Measurements from ENCODE around the gene TBX3.

TBX3 gene

DNA sequence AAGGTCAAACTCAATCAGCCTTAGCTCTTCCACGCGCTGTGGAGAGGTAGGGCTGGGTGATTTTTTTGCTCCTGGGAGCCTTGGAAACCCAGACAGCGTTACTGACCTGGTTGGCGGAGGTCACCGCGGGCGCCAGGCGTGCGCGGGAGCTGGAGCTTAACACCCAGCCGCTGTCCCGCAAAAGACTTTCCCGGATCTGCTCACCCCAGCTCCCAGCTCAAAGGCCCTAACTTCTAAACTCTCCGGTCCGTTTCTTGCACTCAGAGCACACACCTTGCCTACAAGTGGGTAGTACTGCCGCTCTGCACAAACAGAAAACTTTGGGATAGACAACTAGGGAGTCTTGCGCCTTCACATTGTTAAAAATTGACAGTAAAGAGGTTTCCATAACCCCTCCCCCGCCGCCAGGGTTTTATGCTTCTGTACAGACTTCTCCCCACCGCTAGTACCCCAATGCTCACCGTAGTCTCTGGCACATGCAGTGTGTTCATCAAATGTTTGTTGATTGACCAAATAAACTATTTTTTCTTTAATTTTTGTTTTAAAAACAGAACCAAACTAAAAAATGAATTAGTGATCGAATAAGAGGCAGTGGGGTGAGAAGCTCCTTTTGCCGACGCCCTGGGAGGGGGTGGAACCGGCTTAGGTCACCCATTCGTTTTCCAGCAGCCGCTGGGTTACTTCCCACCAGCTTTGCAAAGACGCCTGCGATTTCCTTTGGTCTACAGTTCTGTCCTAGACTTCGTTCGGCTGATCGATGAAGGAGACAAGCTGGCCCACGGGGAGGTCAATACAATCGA lies 12.7 kb upstream of the TBX3 start:
- no peak for DNase-seq

DNA sequence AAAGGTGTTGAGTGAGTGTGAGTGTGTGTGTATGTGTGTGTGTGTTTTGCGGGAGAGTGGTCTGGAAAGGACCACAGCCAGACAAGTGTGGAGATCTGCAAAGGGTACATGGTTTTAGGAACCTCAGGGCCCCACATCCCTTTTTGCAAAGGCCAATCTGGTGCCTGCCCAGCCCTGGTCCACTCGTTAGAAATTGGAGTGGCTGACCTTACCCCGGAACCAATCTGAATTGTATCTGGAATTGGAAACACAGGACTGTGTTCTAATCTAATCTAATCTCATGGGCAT lies 11.3 kb upstream of the TBX3 start:
- DNase-seq: no peak

DNA sequence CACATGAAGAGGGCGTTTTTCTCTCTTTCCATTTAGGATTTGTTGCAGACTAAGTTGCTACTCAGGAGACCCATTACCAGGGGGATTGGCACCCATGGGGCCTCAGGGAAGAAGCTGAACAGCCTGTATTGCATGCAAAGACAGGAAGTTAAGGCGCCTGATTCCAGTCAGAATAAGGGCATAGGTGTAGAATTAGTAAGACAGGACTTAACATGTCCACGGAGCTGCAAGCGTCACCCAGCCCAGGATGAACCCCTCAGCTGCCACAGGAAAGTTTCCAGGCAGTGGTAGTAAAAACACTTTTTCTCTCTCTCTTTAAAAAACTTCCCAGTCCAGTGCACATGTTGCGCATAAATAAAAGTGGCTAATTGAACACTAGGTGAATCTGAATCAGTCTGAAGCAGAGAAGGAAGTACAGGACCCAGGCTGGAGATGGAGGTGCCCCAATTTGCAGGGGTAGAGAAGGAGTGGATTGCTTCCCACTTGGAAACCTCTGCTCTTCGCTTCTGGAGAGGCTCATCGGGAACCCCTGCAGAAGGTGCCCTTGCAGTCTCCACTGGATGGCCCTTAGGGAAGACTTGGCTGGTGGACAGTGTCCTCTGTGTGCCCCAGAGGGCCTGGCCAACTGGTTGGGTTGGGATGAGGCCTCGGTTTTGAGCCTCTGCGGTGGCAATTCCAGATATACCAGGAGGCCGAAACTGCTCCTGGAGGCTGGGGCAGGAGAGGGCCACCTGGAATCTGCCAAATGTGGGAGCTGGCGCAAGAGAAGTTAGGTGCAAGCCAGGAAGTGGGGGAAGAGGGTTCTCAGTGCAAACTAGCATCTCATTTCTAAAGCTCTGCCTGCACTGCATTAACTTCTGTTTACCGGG lies 10.7 kb upstream of the TBX3 start:
- DNase-seq: no peak

- DNase-seq: no peak
Measured at GRCh38 chr12:114693532-114693931, 9.6 kb upstream of the TBX3 start.

- no peak for DNase-seq
Measured at GRCh38 chr12:114693059-114693531, 9.1 kb upstream of the TBX3 start.

DNA sequence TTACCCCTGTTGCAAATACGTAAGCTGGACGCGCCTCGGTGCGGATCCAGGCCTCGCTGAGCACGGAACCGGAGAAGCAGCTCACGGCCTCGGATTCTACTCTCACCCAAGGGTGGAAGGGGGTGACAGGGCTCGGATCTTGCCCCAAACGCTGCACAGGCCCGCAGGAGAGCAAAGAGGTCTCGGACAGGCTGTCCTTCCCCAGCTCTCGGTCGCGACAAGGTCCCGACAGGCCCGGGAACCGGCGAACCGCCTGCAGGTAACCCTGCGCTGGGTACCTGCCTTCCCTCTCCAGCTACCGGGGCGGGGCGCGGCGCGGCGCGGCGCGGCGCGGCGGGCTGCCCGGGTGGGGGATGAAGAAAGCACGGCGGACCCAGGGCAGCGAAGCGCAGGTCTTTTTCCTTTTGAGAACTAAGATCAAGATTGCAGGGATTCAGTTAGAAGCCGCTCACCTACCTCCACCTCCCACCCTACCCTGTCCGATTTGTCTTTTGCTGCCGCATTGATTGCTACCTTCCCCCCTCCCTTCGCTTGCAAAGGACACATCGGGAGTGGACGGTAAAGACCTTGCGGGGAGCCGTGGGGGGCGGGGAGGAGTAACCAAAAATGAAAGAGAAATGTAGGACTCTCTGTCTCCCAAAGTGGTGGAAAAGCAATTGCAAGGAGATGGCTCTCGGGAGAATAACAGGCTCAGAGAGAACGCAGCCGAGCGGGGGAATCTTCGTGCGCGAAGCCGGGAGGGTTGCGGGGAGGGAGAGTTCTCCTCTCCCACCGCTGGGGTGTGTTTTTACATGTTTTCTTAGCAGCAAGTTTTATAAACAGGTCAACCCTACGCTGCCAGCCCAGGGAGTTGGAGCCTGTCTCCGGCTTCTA lies 8.4 kb upstream of the TBX3 start:
- DNase-seq: no peak

DNA sequence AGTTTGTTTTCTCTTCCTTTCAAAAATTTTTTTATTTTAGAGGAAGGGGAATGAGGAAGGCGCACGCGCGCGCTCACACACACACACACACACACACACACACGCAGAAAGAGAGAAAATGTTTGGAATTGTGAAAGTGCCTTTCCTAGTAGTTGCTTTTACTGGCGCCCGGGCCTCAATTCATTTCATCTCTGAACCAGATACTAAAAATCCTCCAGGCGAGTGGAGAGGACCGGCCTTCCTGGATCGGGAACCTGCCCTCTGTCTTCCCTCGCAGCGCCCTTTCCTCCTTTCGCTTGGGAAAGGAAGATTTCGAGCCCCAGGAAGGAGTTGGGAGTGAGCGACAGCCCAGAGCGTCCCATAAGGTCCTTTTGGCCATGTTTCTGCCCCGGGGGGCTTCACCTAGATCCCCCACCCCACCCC lies 7.8 kb upstream of the TBX3 start:
- DNase-seq: no peak

- DNase-seq: no peak
Measured at GRCh38 chr12:114691196-114691595, 7.2 kb upstream of the TBX3 start.

DNA sequence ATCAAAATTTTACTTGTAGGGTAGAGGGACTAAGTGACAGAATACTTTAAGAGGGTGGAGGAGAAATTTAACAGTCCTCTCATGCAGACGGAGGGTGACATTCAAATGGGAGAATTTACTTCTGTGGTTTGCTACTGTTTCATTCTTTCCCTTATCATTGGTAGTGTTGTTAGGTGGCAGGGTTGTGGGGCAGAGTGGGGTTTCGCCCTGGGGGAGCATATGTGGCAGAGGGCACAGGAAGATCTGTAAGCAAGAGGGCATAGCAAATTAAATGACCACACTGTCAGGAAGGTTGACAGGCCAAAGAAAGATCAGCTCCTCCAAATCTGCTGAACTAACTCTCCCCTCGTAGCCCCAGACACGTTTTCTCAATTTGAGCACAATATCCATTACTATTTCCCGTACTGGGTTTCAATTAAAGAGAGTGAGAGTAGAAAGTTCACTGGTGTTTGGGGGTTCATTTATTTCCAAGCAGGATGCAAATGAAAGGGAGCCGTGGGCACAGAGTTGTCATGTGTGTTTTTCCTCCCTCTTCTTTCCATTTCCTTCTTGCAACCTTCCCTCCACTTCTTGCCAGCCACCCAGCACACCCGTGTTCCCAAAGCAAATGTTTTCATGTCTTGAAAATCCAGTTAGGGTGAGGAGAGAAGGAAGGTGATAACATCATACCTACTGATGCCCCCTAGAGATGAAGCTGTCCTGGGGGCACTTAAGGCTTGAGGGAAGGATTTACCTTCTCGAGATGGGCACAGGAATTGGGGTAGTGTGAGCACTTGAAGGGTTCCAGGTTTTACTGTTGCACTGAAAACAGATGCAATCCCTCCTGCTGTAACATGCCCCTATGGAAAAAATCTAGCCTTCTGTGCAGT lies 6.5 kb upstream of the TBX3 start:
- DNase-seq: no peak

DNA sequence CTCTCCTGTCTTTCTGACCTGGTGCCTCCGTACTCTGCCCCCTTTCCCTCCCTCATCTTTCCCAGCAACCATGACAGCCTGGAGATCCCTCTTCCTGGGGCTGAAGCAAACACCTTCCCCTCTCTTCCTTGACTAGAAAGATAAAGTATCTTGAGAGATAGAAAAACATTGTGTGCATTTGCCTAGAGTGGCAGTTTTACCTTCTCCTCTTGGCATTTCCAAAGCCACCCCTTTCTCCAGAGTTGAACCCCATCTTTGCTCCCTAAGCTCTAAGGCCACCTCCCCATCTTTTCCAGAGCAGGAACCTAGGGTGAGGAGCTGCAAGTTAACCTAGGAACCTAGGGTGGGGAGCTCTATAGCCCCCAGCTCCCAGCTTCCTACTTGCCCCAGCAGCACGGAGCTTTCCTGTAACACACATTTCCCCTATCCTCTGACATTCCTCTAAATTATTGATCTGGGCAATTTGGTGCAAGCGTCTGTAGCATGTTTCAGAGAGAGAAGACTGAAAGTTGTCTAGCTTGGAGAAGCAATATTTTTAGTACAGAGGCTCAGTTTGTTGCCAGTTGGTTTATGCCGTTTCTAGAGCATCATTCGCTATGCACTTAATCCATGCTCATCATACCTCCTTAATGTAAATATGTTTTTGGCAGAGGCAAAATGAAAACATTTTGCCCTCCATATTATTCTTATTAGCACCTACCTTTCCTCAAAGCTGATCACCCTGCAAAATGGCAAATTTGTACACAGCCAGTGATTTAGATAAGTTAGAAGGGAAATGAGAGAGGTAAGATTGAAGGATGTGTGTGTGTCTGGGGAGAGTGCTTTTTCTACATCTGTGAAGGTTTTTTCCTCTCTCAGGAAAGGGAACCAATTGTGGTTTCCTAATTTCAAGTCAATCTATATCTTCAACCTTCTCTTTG lies 5.4 kb upstream of the TBX3 start:
- no peak for DNase-seq

GRCh38 chr12:114688256-114688845 lies 4.4 kb upstream of the TBX3 start:
- no peak for DNase-seq

DNA sequence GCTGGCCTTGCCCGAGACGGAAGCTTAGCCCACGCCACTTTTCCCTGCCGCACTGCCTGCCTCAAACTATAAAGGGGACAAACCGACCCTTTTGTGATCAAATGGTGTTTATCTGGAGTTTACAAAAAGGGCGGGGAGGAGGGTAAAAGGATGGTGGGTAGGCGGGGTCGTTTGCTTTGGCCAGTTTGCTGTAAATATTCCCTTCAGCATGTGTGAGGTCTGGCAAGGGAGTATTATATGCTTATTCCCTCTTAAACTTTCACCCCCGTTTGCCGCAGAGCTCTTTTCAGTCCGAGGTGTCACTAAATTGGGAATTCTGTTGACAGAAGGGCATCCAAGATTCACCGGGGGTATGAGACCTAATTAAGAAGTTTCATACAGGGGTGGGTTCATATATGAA lies 3.8 kb upstream of the TBX3 start:
- no peak for DNase-seq

GRCh38 chr12:114686773-114687500 lies 3.0 kb upstream of the TBX3 start:
- no peak for DNase-seq

- no peak for DNase-seq
Measured at GRCh38 chr12:114686426-114686772, 2.4 kb upstream of the TBX3 start.

GRCh38 chr12:114685869-114686268 lies 1.9 kb upstream of the TBX3 start:
- DNase-seq: no peak

DNA sequence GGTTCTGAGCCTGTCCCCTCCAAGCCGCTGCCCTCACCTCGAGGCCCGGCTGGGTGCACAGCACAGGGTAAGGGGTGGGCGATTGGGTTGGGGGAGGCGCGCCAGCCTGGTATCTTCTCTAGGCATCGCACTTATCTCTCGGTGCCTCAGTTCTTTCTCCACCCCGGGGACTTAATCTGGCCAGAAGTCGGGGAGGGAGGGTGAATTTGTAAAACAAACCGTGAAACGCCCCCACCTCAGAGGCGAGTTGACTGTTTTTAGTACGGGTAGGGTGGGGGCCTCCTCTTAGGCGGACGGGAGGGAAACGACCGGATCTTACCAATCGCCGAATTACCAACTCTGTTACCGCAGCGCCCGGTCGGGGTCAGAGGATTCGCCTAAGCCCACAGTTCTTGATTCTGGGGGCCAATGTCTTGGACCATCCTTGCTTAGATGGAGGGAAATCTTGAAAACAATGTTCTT lies 1.4 kb upstream of the TBX3 start:
- no peak for DNase-seq

DNA sequence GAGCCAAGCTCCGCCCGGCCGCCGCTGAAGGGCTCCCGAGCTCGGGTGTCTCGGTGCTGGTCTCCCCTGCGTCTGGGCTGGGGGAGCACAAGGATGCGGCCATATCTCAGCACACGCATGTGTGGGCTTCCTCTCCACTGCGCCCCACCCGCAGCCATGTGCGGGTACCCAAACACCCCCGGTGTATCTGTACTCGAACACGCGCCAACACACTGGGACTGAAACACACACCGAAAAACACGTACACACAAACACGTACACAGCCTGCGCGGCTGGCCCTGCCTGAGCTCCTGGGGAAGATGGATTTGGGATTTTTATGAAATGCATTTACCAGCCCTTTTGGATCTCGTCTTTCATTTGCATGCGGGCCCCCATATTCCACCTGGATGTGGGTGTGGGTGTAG lies 897 bp upstream of the TBX3 start:
- DNase-seq: no peak

- no peak for DNase-seq
Measured at GRCh38 chr12:114683709-114684097, 272 bp downstream of the TBX3 start.

All from C1 segment of cervical spinal cord (tissue), 14 donors.